SH-SY5Y (cell line): ENCODE measurements around the gene SRRM1.

Experiments used
- GATA2 ChIP-seq: IDR thresholded peaks from 2 replicates; pipeline ENCODE4 v1.6.1; 2011; ENCODE audit warnings: mild to moderate bottlenecking, low read depth, low read length
- GATA3 ChIP-seq: IDR thresholded peaks from 2 replicates; pipeline ENCODE4 v1.6.1; 2011; ENCODE audit warnings: low read depth, mild to moderate bottlenecking, low read length, moderate library complexity

GRCh38 chr1:24656046-24656445, 12.9 kb downstream of the SRRM1 start:
- no peak for TF ChIP-seq GATA2
- TF ChIP-seq GATA3 = no peak
